Retinal pigment epithelial cell (primary cell): Measurements from ENCODE around the gene CPPED1.

Experiments used
- DNase-seq: peaks from one replicate; pipeline ENCODE4 v3.0.0-alpha.2; 2010; ENCODE audit warnings: low read depth
- H3K4me3 ChIP-seq: 2 replicates; pipeline ENCODE4 v1.5.1; 2011; ENCODE audit warnings: mild to moderate bottlenecking, low read length, control low read depth, moderate library complexity
- CTCF ChIP-seq: conservative IDR thresholded peaks from 2 replicates; pipeline ENCODE4 v1.5.1; 2011; ENCODE audit warnings: low read depth, low read length, control low read depth, inconsistent platforms

Gene CPPED1

GRCh38 chr16:12611006-12611477, 192.6 kb downstream of the CPPED1 start:
- no peak for DNase-seq
- no peak overlapping the region for H3K4me3 ChIP-seq
- no peak for TF ChIP-seq CTCF

- no peak overlapping the region for H3K4me3 ChIP-seq
- no peak for DNase-seq
- no peak for TF ChIP-seq CTCF
Measured at GRCh38 chr16:12609937-12610699, 193.6 kb downstream of the CPPED1 start.
